T-helper 1 cell treated with Interleukin-12 subunit alpha and Interleukin-12 subunit beta and Interleukin-4 antibody, amounts not matched to agents 30 ng/mL and 1 ng/mL, for 36 hours (primary cell): Measurements from ENCODE around the gene SNAPC4. TPM values are rescaled to one million over a fixed set of nuclear protein-coding genes. Genes with fewer than 3 reads are reported as not detected.
"Not testable (repeated sequence)": the region's sequence is repeated elsewhere in the genome, so short reads cannot be mapped to it uniquely, and the experiment has no call there.

Experiments
- intact Hi-C: fragments of 100-400 bp; cut with micrococcal nuclease; formaldehyde crosslinking; loops from one replicate; pipeline ENCODE4 v1.15.1; 2024
- total RNA-seq: library from RNA; stranded (reverse); gene quantifications from 2 replicates; pipeline ENCODE4 v1.2.3, GENCODE V29; 2022

SNAPC4 gene
- total RNA-seq, 1 donor from 2014 or later: 16.2 TPM

DNA sequence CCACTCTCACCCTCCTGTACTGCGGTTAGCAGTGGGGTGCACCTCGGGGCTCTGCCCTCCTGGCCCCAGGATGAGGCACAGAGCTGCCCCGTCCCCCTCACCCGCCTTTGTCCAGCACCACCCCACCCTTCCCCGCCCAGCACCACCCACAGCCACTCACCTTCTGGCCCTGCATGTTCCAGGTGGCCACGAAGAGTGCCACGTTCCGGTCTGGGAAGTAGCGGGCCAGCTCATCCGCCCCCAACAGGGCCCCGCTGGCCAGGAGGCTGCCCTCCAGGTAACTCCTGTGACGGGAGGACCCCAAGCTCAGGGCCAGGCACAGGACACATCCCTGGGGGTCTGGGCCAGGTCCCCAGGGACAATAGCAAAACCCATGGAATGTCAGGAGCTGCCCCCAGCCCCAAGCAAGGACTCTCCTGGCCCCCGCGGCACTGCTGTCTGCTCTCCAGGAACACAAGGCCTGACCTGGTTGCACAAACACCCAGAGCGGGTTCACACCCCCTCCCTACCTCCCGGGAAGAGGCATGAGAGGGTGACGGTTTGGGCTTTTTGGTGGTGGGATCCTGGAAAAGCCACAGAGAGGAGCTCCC lies 34.7 kb upstream of the SNAPC4 start:
- intact Hi-C loops: no loop called here

DNA sequence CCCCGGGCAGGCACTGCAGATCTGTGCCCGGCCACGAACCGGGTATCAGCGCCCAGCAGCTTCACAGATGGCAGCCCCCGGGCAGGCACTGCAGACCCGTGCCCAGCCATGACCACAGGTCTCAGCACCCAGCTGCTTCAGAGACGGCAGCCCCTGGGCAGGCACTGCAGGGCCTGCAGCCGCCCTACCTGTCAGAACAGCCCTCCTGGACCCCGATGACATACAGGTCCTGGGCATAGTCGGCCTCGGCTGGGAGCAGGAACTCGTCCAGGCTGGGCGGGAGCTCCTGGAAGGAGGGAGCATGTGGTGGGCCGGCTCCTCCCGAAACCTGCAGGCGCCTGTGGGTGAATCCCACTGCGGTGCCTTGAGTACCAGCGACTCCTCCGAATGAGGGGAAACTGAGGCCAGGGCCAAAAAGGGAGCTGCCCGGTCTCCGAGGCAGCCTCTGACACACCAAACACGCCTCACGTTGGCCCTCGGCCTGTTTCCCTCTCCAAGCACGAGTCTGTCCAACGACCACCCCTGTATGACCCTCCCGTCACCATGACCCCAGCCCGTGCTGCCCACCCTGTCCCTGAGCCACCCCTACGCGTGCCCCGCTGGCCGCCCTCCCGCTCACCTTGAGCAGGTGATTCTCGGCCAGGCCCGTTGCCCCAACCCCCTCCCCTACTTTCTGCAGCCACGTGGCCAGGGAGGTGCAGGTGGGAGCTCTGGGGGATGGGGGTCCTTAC lies 34.0 kb upstream of the SNAPC4 start:
- intact Hi-C loops: no loop called here

DNA sequence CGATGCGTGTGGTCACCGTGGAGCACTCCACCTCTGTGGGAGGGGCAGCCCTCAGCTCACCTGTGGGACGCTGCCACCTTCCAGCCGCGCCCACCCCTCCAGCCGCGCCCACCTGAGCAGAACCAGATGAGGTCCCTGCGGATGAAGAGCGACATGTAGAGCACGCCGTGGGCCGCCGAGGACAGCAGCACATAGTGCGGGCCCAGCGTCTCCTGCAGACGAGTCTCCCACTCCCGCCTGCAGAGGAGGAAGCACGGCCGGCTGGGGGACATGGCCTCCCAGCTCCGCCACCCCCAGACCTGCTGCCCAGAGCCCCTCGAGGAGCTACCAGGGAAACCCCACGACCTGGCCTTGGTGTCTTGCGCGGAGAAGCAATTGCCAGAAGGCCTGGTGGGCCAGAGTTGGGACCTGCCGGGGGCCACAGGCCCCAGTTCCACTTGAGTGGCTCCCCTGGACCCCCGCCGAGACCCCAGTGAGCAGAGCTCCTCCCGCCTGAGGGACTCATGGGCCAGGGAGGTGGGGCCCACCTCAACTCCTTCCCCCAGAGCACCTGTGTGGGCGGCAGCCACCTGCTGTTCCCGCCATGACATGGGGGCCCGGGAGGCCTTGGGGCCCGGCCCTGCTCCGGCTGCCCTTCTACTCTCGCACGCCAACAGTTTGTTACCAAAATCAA lies 33.2 kb upstream of the SNAPC4 start:
- intact Hi-C loops: no loop called here

DNA sequence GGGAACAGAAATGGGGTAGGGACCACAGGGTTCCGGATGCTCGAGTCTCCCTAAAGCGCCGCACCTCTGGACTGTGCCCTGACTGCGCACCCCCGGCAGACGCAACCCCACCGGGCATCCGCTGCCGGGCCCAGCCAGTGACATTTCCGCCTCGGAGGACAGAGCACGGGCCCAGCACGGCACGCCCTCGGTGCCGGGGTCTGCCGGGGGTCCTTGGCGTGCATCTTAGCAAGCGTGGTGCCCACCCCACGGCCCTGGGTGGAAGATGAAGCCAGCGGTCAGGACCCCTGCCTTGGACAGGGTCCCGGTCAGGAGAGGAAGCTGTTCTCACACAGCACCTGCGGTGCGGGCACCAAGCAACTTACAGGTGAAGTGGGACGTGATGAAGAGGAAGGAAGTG lies 32.6 kb upstream of the SNAPC4 start:
- intact Hi-C loops: no loop called here

DNA sequence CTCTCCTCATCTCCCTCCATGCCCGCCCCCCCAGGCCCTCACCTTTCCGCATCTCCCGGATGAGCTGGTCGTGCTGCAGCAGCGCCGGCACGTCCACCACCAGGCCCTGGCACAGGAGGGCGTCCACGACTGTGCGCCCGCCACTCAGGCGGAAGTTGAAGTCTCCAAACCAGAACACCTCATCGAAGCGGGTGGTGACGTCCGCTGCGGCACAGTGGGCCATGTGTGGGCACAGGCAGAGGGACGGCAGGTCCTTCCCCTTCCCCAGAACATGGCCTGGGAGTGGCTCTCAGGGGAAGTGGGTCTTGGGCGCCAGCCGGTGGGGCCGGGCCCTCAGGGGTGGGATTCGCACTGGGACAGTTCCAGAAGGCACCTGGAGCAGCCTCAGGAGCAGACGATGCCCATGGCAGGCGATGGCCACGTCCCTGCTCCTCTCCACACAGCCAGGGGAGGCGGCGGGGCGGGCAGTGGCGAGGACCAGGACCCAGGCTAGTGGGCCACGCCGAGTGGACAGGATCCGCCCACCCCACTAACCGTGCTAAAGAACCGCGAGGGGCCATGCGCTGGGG lies 31.9 kb upstream of the SNAPC4 start:
- intact Hi-C loops: no loop called here

DNA sequence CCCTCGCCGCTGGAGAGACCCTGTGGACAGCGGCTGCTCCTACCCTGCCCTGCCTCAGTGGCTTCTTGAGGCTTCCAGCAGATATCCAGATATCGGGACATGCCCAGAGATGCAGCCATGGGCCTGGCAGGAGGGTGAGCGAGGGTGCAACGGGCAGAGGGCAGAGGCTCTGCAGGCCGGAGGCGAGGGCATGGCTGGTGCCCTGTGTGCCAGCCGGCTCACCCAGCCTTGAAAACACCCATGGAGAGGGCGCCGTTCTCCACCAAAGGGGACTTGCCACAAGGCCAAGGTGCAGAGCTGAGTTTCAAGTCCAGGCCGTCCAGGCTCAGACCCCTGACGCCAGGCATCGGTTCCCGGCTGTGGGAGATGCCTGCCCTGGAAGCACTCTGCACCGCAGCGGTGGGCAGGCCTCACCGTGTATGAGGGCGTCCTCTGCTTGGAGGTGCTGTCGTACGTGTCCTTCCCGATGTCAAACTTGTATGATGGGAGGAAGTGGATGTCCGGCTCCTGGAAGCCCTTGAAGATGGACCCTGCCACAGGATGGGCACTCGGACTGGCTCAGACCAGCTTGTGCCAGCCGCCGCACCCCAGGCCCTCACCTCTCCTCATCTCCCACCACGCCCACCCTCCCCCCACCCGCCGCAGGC lies 30.7 kb upstream of the SNAPC4 start:
- intact Hi-C loops: no loop called here

DNA sequence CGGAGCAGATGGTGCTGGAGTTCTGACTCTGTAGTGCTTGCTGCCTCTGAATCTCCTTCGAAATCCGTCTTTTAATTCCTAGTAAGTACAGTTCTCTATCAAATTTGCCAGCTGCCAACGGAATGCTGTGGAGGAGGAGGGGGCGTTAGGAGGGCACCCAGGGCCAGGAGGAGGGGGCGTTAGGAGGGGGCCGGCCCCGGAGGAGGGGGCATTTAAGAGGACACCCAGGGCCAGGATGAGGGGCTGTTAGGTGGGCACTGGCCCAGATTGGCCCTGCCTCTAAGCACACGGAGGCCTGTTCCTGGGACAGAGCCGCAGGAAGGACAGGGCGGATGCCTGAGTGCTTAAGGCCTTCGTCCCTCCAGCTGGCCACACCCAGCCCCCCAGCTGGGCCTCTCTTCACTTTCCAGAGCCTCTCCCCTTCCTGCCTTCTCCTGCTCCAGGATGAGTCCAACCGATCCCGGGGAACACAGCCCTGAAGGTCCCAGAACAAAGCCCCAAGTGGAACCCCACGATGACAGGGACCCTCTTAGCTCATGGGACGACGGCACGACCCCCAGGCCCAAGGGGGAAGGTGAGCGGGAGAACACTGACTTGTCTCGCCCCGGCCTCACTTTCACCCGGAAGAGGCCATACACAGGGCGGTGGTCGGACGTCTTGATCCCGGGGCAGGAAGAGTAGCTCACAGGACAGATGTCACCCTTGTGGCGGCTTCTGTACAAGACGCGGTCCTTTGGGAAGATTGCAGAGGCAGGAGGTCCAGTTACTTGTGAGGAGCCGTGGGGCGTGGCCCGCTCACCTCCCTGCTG lies 29.9 kb upstream of the SNAPC4 start:
- intact Hi-C loops: no loop called here

DNA sequence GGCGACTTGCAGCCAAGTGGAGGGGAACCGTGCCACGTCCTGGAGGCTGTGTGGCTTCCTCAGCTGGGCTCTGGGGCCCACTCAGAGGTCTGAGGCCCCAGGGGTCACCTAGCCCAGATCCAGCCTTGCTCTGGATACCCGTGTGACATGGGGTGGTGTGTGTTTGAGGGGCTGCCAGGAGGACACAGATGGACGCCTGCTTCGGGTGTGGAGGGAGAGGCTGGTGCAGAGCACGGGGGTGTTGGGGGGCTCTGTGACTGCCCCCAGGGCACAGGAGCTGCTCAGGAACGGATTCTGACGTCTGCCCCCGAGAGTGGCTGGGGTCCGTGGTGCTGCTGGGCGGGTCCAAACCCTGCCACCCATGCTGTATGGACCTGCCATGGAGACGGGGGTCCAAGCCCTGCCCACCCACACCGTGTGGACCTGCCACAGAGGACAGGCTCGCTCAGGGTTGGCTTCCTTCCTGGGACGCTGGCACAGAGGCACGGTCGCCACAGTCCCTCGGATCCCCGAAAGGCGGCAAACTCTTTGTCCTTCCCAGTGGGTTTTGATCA lies 29.2 kb upstream of the SNAPC4 start:
- intact Hi-C loops: no loop called here

DNA sequence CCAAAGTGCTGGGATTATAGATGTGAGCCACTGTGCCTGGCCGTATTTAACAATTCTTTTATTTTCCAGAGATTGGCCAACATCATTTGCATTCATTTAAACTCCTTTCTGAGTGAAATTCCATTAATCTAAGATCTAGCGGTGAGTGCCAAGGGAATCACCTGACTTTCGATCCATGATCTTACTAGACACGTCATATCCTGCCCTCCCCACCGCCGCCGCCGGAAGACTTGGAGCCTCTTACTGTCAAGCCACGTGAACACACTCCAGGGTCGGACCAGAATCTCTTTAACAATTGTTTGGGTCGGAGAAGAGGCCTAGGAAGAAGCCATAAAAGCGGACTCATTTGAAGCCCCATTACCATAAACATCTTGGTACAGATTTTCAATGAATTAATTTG lies 26.8 kb upstream of the SNAPC4 start:
- intact Hi-C loops: no loop called here

DNA sequence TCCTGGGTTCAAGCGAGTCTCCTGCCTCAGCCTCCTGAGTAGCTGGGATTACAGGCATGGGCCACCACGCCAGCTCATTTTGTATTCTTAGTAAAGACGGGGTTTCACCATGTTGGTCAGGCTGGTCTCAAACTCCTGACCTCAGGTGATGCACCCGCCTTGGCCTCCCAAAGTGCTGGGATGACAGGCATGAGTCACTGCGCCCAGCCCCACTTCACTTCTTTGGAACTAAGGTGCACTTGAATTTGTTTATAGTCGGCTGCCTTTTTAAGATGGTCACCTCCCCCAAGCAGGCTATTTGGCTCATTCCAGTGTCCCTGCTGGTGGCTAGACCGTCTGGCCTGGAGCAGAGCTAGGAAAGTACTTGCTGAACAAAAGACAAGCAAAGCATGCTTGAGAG lies 25.4 kb upstream of the SNAPC4 start:
- intact Hi-C loops: not testable (repeated sequence)

DNA sequence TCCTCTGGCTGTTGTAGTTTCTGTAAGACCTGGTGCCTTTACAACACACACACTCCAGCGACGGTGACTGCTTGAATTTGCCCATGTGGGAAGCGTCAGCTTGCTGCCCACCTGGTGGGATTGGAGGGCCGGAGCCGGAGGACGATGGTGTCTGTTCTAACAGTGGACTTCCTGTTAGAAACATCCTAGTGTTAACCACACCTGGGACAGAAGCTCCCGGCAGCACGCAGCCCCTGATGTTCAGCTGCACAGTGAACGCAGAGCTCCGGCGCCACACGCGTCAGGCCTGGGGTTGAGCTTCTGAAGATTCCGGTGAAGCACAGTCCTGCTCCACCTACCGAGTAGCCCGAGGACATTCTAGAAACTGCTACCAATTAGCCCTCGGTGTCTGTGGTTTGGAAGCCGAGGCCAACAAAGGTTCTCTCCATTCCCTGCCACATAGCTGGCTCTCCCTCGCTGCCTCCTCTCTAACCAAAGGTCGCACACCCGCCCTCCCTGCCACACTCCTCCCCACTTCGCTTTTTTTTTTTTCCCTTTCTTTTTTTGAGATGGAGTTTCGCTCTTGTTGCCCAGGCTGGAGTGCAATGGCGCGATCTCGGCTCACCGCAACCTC lies 24.9 kb upstream of the SNAPC4 start:
- intact Hi-C loops: no loop called here

DNA sequence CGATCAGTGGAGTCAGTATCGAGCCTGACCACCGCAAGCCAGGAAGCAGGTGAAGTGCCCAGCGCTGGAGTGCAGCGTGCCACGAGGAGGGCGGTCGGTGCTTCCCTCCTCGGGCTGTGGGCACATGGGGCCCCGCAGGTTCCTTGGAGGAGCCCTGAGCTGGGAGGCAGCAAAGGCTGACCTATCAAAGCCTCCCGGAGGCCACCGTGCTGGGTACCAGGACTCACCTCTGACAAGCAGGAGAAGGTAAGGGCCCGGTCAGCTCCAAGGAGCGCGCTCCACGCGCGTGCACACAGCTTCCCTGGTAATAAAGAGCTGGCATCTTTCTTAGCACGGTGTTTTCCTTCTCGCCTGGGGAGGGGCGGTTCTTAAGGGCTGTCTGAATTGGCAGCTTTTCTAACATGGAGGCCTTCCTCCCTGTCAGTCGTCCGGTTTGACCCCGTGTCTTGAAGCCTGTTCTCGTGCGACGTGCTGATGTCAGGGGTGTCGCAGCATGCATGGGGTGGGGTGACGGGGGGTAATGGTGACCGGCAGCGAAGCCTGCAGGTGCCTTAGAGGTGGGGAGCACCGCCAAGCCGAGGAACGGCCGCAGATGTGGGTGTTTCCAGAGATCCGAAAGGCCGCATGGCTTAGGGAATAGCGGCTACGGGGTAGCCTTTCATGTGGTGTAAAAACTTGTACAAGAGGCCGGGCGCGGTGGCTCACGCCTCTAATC lies 23.6 kb upstream of the SNAPC4 start:
- intact Hi-C loops: no loop called here

DNA sequence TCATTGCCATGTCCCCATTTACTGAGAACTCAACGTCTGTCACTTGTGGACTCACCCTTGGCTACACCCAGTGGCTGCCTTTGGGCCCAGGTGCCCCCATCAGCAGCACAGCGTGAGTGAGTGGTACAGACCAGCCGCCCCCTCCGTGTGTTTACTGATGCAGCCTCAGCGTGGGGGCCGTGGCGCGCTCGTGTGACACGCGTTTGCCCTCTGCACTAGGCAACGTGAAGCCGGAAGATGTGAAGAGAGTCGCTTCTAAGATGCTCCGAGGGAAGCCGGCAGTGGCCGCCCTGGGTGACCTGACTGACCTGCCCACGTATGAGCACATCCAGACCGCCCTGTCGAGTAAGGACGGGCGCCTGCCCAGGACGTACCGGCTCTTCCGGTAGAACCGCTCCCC lies 22.9 kb upstream of the SNAPC4 start:
- intact Hi-C loops: no loop called here

DNA sequence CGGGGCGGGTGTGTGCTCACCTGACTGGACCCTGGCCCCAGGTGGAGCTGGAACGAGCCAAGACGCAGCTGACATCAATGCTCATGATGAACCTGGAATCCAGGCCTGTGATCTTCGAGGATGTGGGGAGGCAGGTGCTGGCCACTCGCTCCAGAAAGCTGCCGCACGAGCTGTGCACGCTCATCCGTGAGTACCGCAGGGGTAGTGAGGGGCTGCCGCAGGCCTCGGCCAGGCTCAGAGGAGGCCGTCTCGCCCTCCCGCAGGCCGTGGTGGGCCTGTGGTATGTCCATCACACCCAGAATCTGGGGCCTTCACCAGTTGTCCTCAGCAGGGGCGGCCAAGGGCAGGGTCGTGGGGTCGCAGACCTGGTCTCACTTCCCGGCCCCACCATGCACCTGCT lies 21.8 kb upstream of the SNAPC4 start:
- intact Hi-C loops: no loop called here

DNA sequence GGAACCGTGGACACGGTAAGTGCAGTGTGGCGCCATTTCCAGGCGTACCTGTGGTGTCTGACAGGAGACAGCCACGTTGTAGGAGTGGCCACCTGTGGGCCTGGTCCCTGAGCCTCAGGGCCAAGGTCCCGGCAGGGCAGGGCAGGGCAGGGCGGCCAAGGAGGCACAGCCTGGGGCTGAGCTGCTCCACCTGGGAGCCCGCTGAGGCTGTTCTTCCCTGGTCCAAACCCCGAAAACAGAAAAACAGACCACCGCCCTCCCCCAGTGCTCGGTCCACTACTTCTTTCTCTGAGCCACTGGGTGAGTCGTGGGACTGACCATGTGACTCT lies 19.1 kb upstream of the SNAPC4 start:
- intact Hi-C loops: no loop called here

DNA sequence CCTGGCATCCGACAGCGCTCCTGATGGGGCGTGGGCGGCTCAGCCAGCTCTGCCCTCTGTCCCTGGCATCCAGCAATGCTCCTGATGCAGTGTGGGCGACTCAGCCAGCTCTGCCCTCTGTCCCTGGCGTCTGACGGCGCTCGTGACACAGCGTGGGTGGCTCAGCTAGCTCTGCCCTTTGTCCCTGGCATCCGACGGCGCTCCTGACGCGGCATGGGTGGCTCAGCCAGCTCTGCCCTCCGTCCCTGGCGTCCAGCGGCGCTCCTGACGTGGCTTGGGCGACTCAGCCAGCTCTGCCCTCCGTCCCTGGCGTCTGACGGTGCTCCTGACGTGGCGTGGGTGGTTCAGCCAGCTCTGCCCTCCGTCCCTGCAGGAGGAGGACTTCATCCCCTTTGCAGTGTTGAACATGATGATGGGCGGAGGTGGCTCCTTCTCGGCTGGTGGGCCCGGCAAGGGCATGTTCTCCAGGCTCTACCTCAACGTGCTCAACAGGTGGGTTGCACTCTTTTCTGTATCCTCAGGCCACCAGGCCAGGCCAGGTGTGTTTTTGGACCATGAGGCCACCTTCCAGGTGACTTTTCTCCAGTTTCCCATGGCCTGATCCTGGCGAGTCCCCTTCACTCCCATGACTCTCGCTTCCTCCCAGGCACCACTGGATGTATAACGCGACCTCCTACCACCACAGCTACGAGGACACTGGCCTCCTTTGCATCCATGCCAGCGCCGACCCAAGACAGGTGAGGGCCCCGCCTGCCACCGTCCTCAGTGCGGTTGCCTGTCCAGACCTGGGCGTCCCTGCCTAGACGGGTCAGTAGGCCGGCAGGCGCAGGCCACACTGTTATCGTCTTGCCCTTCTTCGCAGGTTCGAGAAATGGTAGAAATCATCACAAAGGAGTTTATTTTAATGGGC lies 18.5 kb upstream of the SNAPC4 start:
- intact Hi-C loops: no loop called here

DNA sequence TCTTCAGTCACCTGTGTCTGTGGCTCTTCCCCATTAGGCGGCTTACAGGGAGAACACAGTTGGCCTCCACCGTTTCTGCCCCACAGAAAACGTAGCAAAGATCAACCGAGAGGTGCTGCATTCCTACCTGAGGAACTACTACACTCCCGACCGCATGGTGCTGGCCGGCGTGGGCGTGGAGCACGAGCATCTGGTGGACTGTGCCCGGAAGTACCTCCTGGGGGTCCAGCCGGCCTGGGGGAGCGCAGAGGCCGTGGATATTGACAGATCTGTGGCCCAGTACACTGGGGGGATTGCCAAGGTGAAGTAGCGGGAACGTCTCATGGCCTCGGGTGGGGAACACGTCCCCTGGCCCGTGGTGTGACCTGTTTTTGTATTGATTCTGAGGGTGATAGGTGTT lies 16.9 kb upstream of the SNAPC4 start:
- intact Hi-C loops: no loop called here

DNA sequence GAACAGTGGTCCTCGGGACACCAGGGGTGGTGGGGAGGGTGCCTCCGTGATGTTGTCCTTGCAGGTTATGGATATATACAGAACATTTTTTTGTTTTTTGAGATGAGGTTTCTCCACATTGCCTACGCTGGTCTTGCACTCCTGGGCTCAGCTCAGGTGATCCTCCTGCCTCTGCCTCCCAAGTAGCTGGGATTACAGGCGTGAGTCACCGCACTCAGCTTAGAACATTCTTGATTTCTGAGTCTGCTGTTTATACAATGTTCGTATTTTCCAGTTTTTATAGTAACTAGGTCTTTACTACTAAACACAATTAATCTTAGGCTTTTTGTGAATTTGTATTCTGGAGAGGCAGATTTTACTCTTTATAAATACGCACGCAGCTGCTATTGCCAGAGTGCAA lies 16.5 kb upstream of the SNAPC4 start:
- intact Hi-C loops: no loop called here

DNA sequence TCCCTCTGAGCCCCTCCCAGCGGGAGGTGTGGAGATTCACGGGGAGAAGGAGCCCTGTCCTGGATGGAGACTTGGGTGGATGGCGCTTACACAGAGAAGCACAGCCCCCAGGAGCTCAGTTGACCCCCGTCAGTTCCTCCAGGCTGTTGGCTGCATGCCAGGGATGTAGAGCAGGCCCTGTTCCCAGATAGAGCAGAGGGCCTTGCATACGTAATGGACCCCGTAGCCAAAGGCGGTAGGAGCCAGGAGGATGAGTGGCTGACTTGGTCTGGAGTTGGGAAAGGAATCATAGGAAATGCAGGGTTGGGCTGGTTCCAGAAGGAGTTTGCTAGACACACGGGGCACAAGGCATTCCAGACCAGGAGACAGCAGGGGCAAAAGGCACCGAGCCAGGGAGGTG lies 13.0 kb upstream of the SNAPC4 start:
- intact Hi-C loops: no loop called here
